HCT116 (cell line): ENCODE data around the gene ANKHD1.
A peak's percentile ranks its signal among the peaks of the same experiment; 100 is the strongest.

Experiments
- CBX3 ChIP-seq: IDR thresholded peaks from 2 replicates; pipeline ENCODE4 v1.6.1; 2012; ENCODE audit warnings: low read depth
- CEBPB ChIP-seq: IDR thresholded peaks from 2 replicates; pipeline ENCODE4 v1.6.1; 2012; ENCODE audit warnings: low read depth
- CTCF ChIP-seq, 3 experiments: fragments of 200-600 bp in 1 of 3; sonication (generic) in 1 of 3; IDR thresholded peaks in 2 of 3; conservative IDR thresholded peaks in 1 of 3; 2 replicates each; pipeline ENCODE4 v1.5.1; 2012 to 2017; ENCODE audit warnings: low read depth in 2 of 3, low read length in 2 of 3, antibody characterized with exemption in 1 of 3, borderline replicate concordance in 1 of 3, control low read depth in 1 of 3, mild to moderate bottlenecking in 1 of 3, mixed read lengths in 1 of 3, mixed run types in 1 of 3, moderate library complexity in 1 of 3; ENCODE audit not compliant: insufficient read depth in 1 of 3
- EGR1 ChIP-seq: IDR thresholded peaks from 2 replicates; pipeline ENCODE4 v1.6.1; 2012; ENCODE audit warnings: low read depth
- EZH2 ChIP-seq: fragments of 200-600 bp; sonication (generic); IDR thresholded peaks from 2 replicates; pipeline ENCODE4 v1.6.1; 2017; ENCODE audit warnings: antibody characterized with exemption, mixed run types
- JUND ChIP-seq: IDR thresholded peaks from 2 replicates; pipeline ENCODE4 v1.6.1; 2012
- POLR2A ChIP-seq: IDR thresholded peaks from 2 replicates; pipeline ENCODE4 v1.7.0; 2011; ENCODE audit warnings: borderline replicate concordance; ENCODE audit not compliant: insufficient read depth, insufficient read length; ENCODE audit errors: extremely low read depth
- POLR2AphosphoS5 ChIP-seq: IDR thresholded peaks from 2 replicates; pipeline ENCODE4 v1.6.1; 2011; ENCODE audit warnings: mild to moderate bottlenecking, low read depth, low read length, moderate library complexity
- REST ChIP-seq: IDR thresholded peaks from 2 replicates; pipeline ENCODE4 v1.6.1; 2012; ENCODE audit warnings: low read depth
- SP1 ChIP-seq: IDR thresholded peaks from 2 replicates; pipeline ENCODE4 v1.6.1; 2012; ENCODE audit warnings: low read depth
- TCF7L2 ChIP-seq: IDR thresholded peaks from 2 replicates; pipeline ENCODE4 v1.7.0; 2011; ENCODE audit warnings: borderline replicate concordance, inconsistent platforms; ENCODE audit not compliant: insufficient read depth, insufficient read length; ENCODE audit errors: extremely low read depth
- ZNF274 ChIP-seq: fragments of 200-500 bp; sonication (Bioruptor generic); IDR thresholded peaks from 2 replicates; pipeline ENCODE4 v1.6.1; 2014; ENCODE audit warnings: mild to moderate bottlenecking, low read depth, low read length, inconsistent platforms

- TF ChIP-seq POLR2A (no peak), POLR2AphosphoS5 (no peak), CBX3 (no peak), EZH2 (no peak), CTCF (IDR thresholded peaks at IDR 0.05 in 2 of 3, conservative IDR thresholded peaks at IDR 0.05 in 1 of 3; ENCODE audit: borderline replicate concordance in 1 of 3, insufficient read depth in 1 of 3, low read depth in 2 of 3, low read length in 2 of 3) (no peak), ZNF274 (no peak), TCF7L2 (peak; percentile 23), JUND (no peak), SP1 (no peak), REST (no peak), CEBPB (no peak), EGR1 (no peak)
These were observed 145.3 kb downstream of the ANKHD1 start for GRCh38 chr5:140546851-140547507.
